IMR-90 (cell line): ENCODE data around the gene PALS1. TPM values are rescaled to one million over a fixed set of nuclear protein-coding genes. Genes with fewer than 3 reads are reported as not detected.

ENCODE experiments used
- ATAC-seq: fragments of 200-7000 bp; cut with Tn5 transposase; 2 replicates; pipeline ENCODE4 v1.9.1; 2020; ENCODE audit warnings: low read depth, mild to moderate bottlenecking, moderate library complexity
- BruUV-seq: library from RNA; stranded (reverse); fragments of 400-500 nt; replicated peaks from 2 replicates; lab custom pipeline; 2021; lab: Mats Ljungman, UMichigan
- CTCF ChIA-PET: fragments of 300-600 bp; formaldehyde crosslinking; extraction: SDS; loops from one replicate; lab custom pipeline; 2021; ENCODE audit warnings: antibody characterized with exemption; lab: Yijun Ruan, JAX
- POLR2A ChIA-PET: fragments of 300-600 bp; sonication (Branson Sonifier 250); formaldehyde crosslinking; loops from one replicate; lab custom pipeline; 2022; ENCODE audit warnings: antibody characterized with exemption; ENCODE audit not compliant: unreplicated experiment; lab: Charles Lee
- DNase-seq: peaks from one replicate; pipeline ENCODE4 v3.0.0; 2013
- H2AFZ ChIP-seq: replicated peaks from 2 replicates; pipeline ENCODE3; 2013; ENCODE audit warnings: low read length, mild to moderate bottlenecking; ENCODE audit not compliant: poor library complexity
- H2AK5ac ChIP-seq: 2 replicates; pipeline ENCODE4 v1.6.1; 2013; ENCODE audit warnings: low read depth, low read length, inconsistent platforms
- H2AK9ac ChIP-seq: replicated peaks from 2 replicates; pipeline ENCODE3; 2013; ENCODE audit warnings: mild to moderate bottlenecking, low read depth, low read length, moderate library complexity; ENCODE audit not compliant: poor library complexity
- H2BK120ac ChIP-seq: 2 replicates; pipeline ENCODE4 v1.6.1; 2013; ENCODE audit warnings: low read depth, low read length, inconsistent platforms
- H2BK15ac ChIP-seq: 3 replicates; pipeline ENCODE4 v1.6.1; 2013; ENCODE audit warnings: low read depth, low read length, inconsistent platforms
- H2BK20ac ChIP-seq: 2 replicates; pipeline ENCODE4 v1.6.1; 2013; ENCODE audit warnings: low read depth, mild to moderate bottlenecking, inconsistent platforms, low read length, moderate library complexity
- H2BK5ac ChIP-seq: 2 replicates; pipeline ENCODE4 v1.6.1; 2013; ENCODE audit warnings: mild to moderate bottlenecking, low read depth, low read length, inconsistent platforms; ENCODE audit not compliant: poor library complexity, severe bottlenecking
- H3K14ac ChIP-seq: replicated peaks from 2 replicates; pipeline ENCODE4 v1.6.1; 2013; ENCODE audit warnings: low read depth, low read length, inconsistent platforms
- H3K18ac ChIP-seq: 2 replicates; pipeline ENCODE4 v1.6.1; 2013; ENCODE audit warnings: low read depth, low read length, control low read depth
- H3K23ac ChIP-seq: 2 replicates; pipeline ENCODE4 v1.6.1; 2013; ENCODE audit warnings: low read depth, low read length, inconsistent platforms
- H3K27ac ChIP-seq: 2 replicates; pipeline ENCODE4 v1.5.1; 2013; ENCODE audit warnings: mild to moderate bottlenecking, control low read depth, low read length; ENCODE audit not compliant: insufficient read depth
- H3K27me3 ChIP-seq: 2 replicates; pipeline ENCODE4 v1.6.1; 2013; ENCODE audit warnings: low read length; ENCODE audit not compliant: control insufficient read depth, insufficient read depth
- H3K36me3 ChIP-seq: 2 replicates; pipeline ENCODE4 v1.6.1; 2013; ENCODE audit warnings: low read length, mixed read lengths; ENCODE audit not compliant: control insufficient read depth, insufficient read depth
- H3K4ac ChIP-seq: 2 replicates; pipeline ENCODE4 v1.6.1; 2013; ENCODE audit warnings: low read depth, low read length, inconsistent platforms
- H3K4me1 ChIP-seq: 2 replicates; pipeline ENCODE4 v1.6.1; 2013; ENCODE audit warnings: low read length, mixed read lengths; ENCODE audit not compliant: control insufficient read depth, insufficient read depth
- H3K4me2 ChIP-seq: 2 replicates; pipeline ENCODE4 v1.6.1; 2013; ENCODE audit warnings: low read depth, mild to moderate bottlenecking, control low read depth, low read length, moderate library complexity
- H3K4me3 ChIP-seq: 2 replicates; pipeline ENCODE4 v1.5.1; 2013; ENCODE audit warnings: low read depth, mild to moderate bottlenecking, control low read depth, low read length, moderate library complexity; ENCODE audit not compliant: insufficient read depth
- H3K56ac ChIP-seq: 2 replicates; pipeline ENCODE4 v1.6.1; 2013; ENCODE audit warnings: low read length, inconsistent platforms; ENCODE audit not compliant: insufficient read depth; ENCODE audit errors: extremely low read depth
- H3K79me1 ChIP-seq, 2 experiments: 2 replicates each; pipeline ENCODE4 v1.6.1; 2013; ENCODE audit warnings: low read length in 2 of 2, inconsistent platforms in 1 of 2, low read depth in 1 of 2
- H3K9ac ChIP-seq: 2 replicates; pipeline ENCODE4 v1.6.1; 2013; ENCODE audit warnings: low read depth, low read length, control low read depth
- H3K9me1 ChIP-seq: 2 replicates; pipeline ENCODE4 v1.6.1; 2013; ENCODE audit warnings: low read length, inconsistent platforms; ENCODE audit not compliant: insufficient read depth
- H3K9me3 ChIP-seq: 2 replicates; pipeline ENCODE4 v1.6.1; 2013; ENCODE audit warnings: low read length; ENCODE audit not compliant: control insufficient read depth, insufficient read depth
- H4K20me1 ChIP-seq: 2 replicates; pipeline ENCODE4 v1.6.1; 2013; ENCODE audit warnings: low read length, inconsistent platforms; ENCODE audit not compliant: insufficient read depth
- H4K5ac ChIP-seq: 2 replicates; pipeline ENCODE4 v1.6.1; 2013; ENCODE audit warnings: mild to moderate bottlenecking, low read depth, low read length, control low read depth
- H4K8ac ChIP-seq, 2 experiments: 2 replicates each; pipeline ENCODE4 v1.6.1; 2013; ENCODE audit warnings: low read depth in 2 of 2, low read length in 2 of 2, control low read depth in 1 of 2, inconsistent platforms in 1 of 2
- H4K91ac ChIP-seq: 2 replicates; pipeline ENCODE4 v1.6.1; 2013; ENCODE audit warnings: low read depth, low read length, inconsistent platforms; ENCODE audit not compliant: insufficient read depth
- BHLHE40 ChIP-seq: fragments of 150-350 bp; IDR thresholded peaks from 2 replicates; pipeline ENCODE4 v1.6.1; 2016; ENCODE audit warnings: mild to moderate bottlenecking, low read depth, low read length
- CEBPB ChIP-seq: IDR thresholded peaks from 2 replicates; pipeline ENCODE4 v1.6.1; 2012; ENCODE audit warnings: low read depth, low read length, improper control_type of control experiment
- CHD1 ChIP-seq: IDR thresholded peaks from 2 replicates; pipeline ENCODE4 v1.6.1; 2012; ENCODE audit warnings: low read depth, low read length, improper control_type of control experiment
- FOS ChIP-seq: fragments of 150-350 bp; IDR thresholded peaks from 2 replicates; pipeline ENCODE4 v1.6.1; 2016; ENCODE audit warnings: low read depth, low read length
- MAFK ChIP-seq: IDR thresholded peaks from 2 replicates; pipeline ENCODE4 v1.6.1; 2012; ENCODE audit warnings: low read depth, low read length, improper control_type of control experiment
- MAZ ChIP-seq: IDR thresholded peaks from 2 replicates; pipeline ENCODE4 v1.6.1; 2012; ENCODE audit warnings: low read depth, mild to moderate bottlenecking, low read length, improper control_type of control experiment, moderate library complexity, borderline replicate concordance
- MXI1 ChIP-seq: IDR thresholded peaks from 2 replicates; pipeline ENCODE4 v1.6.1; 2012; ENCODE audit warnings: low read depth, mild to moderate bottlenecking, low read length, moderate library complexity, borderline replicate concordance
- POLR2A ChIP-seq: IDR thresholded peaks from 2 replicates; pipeline ENCODE4 v1.6.1; 2012; ENCODE audit warnings: mild to moderate bottlenecking, low read depth, low read length
- RAD21 ChIP-seq: IDR thresholded peaks from 2 replicates; pipeline ENCODE4 v1.6.1; 2012; ENCODE audit warnings: low read length, improper control_type of control experiment
- RCOR1 ChIP-seq: IDR thresholded peaks from 2 replicates; pipeline ENCODE4 v1.6.1; 2012; ENCODE audit warnings: mild to moderate bottlenecking, low read length, improper control_type of control experiment; ENCODE audit not compliant: insufficient replicate concordance
- RFX5 ChIP-seq: IDR thresholded peaks from 2 replicates; pipeline ENCODE4 v1.8.0; 2012; ENCODE audit warnings: low read depth, mild to moderate bottlenecking, low read length, moderate library complexity
- SMC3 ChIP-seq: fragments of 150-350 bp; IDR thresholded peaks from 2 replicates; pipeline ENCODE4 v1.6.1; 2016; ENCODE audit warnings: low read depth, mild to moderate bottlenecking, antibody characterized with exemption, low read length, moderate library complexity
- WGBS, 2 experiments: methylation state at CpG; one replicate each; pipeline versions ENCODE4 v1.1.5 to v1.1.7; 2013; ENCODE audit warnings: missing lambda C conversion rate in 2 of 2; ENCODE audit not compliant: insufficient read length in 1 of 2; ENCODE audit errors: extremely low coverage in 2 of 2; 5-methylcytosine and 5-hydroxymethylcytosine counted together
- dilution Hi-C: fragments of 300-500 bp; cut with HindIII; formaldehyde crosslinking; loops from one replicate; pipeline ENCODE4 v1.14.3; 2018; ENCODE audit warnings: low sequenced_read_pairs; ENCODE audit not compliant: unreplicated experiment
- in situ Hi-C: fragments of 300-500 bp; cut with MboI; formaldehyde crosslinking; loops from 3 replicates; pipeline ENCODE4 v1.14.3; 2019; ENCODE audit warnings: low sequenced_read_pairs, inconsistent platforms, mixed read lengths
- intact Hi-C: fragments of 100-400 bp; cut with micrococcal nuclease; formaldehyde crosslinking; loops from 2 replicates; pipeline ENCODE4 v1.10.0; 2022
- polyA plus RNA-seq, 3 experiments: library from polyadenylated mRNA; depleted of rRNA; stranded (reverse); fragments of >200 nt; gene quantifications; 2 replicates each; pipeline ENCODE4 v1.2.3, GENCODE V29; 2012; ENCODE audit warnings: low replicate concordance in 1 of 3
- total RNA-seq: library from RNA; depleted of rRNA; stranded (reverse); fragments of >200 nt; gene quantifications from 2 replicates; pipeline ENCODE4 v1.2.3, GENCODE V29; 2012
- TF ChIP-seq, protein P1 (sequence below): fragments of 150-350 bp; IDR thresholded peaks from 2 replicates; pipeline ENCODE4 v1.6.1; 2016; ENCODE audit warnings: low read depth, mild to moderate bottlenecking, low read length, moderate library complexity, borderline replicate concordance
- TF ChIP-seq, protein P2 (sequence below): conservative IDR thresholded peaks from 2 replicates; pipeline ENCODE4 v1.5.1; 2012; ENCODE audit warnings: mild to moderate bottlenecking, low read depth, low read length, improper control_type of control experiment
- TF ChIP-seq, protein P3 (sequence below): fragments of 150-350 bp; IDR thresholded peaks from 2 replicates; pipeline ENCODE4 v1.6.1; 2017; ENCODE audit warnings: mild to moderate bottlenecking, antibody characterized with exemption, low read length, low read depth

PALS1 gene
- total and polyA plus RNA-seq, 2 of the 4 experiments (the other 2 are of a cell fraction) = 17.7 to 40.1 TPM

DNA sequence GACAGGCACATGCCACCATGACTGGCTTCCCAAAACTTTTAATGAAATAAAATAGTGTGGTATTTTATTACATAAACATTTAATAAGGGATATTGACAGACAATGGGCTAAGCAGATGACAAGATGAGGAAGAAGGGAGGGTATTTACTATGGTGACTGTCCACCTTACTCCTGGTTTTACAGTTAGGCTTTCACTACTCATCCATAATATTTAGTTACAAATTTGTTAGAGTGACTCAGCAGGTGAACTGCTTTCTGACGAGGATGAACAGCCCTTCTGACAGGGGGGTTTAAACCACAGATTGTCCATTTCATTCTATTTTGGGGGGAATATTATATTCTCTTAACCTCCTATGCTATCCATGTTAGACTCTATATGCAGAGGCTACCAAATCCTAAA is 3.6 kb upstream of the PALS1 start:
- ATAC-seq (no peak), DNase-seq (no peak)
- peaks cover 4% of the 10 kb centered on the region for H3K4me1 ChIP-seq
- CTCF ChIA-PET = interaction anchor here (0.9 kb wide), 1 partner anchor 14 kb away, joined by 3 read pairs; no protein-coding TSS in a partner anchor
- no peak overlapping the region for H2AK9ac ChIP-seq
- H3K4me2 ChIP-seq = no peak overlapping the region
- H3K56ac ChIP-seq = no peak overlapping the region
- no peak overlapping the region for H3K27ac ChIP-seq
- H3K18ac ChIP-seq = no peak overlapping the region
- no peak overlapping the region for H3K23ac ChIP-seq
- no peaks in the 10 kb centered on the region for H3K9me3 ChIP-seq
- no peak overlapping the region for H3K4me3 ChIP-seq
- dilution Hi-C loops = no loop called here
- H3K9ac ChIP-seq = no peak overlapping the region
- no peak overlapping the region for H4K91ac ChIP-seq
- no peak overlapping the region for H2BK15ac ChIP-seq
- no peak overlapping the region for H4K5ac ChIP-seq
- H3K14ac ChIP-seq = no peak overlapping the region
- no peak overlapping the region for H2AFZ ChIP-seq
- no peak overlapping the region for H3K4ac ChIP-seq
- in situ Hi-C loops = no loop called here
- intact Hi-C loops = no loop called here
- no peak overlapping the region for H2BK120ac ChIP-seq
- H2BK5ac ChIP-seq = no peak overlapping the region
- H3K79me1 ChIP-seq = peaks cover 0 to 8% of the 10 kb centered on the region in 2 experiments; a peak in 2 of 4 replicates
- no peaks in the 10 kb centered on the region for H3K27me3 ChIP-seq
- POLR2A ChIA-PET = no interaction called here
- BruUV-seq = no TSS peak
- H2BK20ac ChIP-seq = no peak overlapping the region
- no peaks in the 10 kb centered on the region for H4K20me1 ChIP-seq
- TF ChIP-seq CEBPB (no peak), MAFK (no peak), RCOR1 (no peak), FOS (no peak), MXI1 (no peak), RFX5 (no peak), SMC3 (no peak), CHD1 (no peak), MAZ (no peak), POLR2A (no peak), BHLHE40 (no peak), RAD21 (no peak)
- TF ChIP-seq, protein P1, sequence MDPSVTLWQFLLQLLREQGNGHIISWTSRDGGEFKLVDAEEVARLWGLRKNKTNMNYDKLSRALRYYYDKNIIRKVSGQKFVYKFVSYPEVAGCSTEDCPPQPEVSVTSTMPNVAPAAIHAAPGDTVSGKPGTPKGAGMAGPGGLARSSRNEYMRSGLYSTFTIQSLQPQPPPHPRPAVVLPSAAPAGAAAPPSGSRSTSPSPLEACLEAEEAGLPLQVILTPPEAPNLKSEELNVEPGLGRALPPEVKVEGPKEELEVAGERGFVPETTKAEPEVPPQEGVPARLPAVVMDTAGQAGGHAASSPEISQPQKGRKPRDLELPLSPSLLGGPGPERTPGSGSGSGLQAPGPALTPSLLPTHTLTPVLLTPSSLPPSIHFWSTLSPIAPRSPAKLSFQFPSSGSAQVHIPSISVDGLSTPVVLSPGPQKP = no peak
- TF ChIP-seq, protein P2, sequence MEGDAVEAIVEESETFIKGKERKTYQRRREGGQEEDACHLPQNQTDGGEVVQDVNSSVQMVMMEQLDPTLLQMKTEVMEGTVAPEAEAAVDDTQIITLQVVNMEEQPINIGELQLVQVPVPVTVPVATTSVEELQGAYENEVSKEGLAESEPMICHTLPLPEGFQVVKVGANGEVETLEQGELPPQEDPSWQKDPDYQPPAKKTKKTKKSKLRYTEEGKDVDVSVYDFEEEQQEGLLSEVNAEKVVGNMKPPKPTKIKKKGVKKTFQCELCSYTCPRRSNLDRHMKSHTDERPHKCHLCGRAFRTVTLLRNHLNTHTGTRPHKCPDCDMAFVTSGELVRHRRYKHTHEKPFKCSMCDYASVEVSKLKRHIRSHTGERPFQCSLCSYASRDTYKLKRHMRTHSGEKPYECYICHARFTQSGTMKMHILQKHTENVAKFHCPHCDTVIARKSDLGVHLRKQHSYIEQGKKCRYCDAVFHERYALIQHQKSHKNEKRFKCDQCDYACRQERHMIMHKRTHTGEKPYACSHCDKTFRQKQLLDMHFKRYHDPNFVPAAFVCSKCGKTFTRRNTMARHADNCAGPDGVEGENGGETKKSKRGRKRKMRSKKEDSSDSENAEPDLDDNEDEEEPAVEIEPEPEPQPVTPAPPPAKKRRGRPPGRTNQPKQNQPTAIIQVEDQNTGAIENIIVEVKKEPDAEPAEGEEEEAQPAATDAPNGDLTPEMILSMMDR = no peak
- TF ChIP-seq, protein P3, sequence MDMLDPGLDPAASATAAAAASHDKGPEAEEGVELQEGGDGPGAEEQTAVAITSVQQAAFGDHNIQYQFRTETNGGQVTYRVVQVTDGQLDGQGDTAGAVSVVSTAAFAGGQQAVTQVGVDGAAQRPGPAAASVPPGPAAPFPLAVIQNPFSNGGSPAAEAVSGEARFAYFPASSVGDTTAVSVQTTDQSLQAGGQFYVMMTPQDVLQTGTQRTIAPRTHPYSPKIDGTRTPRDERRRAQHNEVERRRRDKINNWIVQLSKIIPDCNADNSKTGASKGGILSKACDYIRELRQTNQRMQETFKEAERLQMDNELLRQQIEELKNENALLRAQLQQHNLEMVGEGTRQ = no peak
- WGBS, 2 experiments = no CpG with 5 or more reads among the region's 1 CpG
- H3K36me3 ChIP-seq = no peaks in the 10 kb centered on the region
- H2AK5ac ChIP-seq = no peak overlapping the region
- H4K8ac ChIP-seq = no peak overlapping the region
- H3K9me1 ChIP-seq = peaks cover 2% of the 10 kb centered on the region; the same call in 1 of the 2 replicates
